AG10803 (cell line): ENCODE results near the gene CELA1.
A peak's percentile ranks its signal among the peaks of the same experiment; 100 is the strongest.

Experiments used
- DNase-seq: peaks from one replicate; pipeline ENCODE4 v3.0.0; 2010; ENCODE audit warnings: low read depth
- H3K4me3 ChIP-seq: 2 replicates; pipeline ENCODE4 v1.5.1; 2011; ENCODE audit warnings: mild to moderate bottlenecking, low read length, control low read depth
- TF ChIP-seq, protein P1 (sequence below): conservative IDR thresholded peaks from 2 replicates; pipeline ENCODE4 v1.5.1; 2011; ENCODE audit warnings: mild to moderate bottlenecking, low read length, control low read depth, inconsistent platforms

Gene CELA1

GRCh38 chr12:51382173-51382572 is 35.7 kb upstream of the CELA1 start:
- no peak for DNase-seq
- TF ChIP-seq, protein P1, sequence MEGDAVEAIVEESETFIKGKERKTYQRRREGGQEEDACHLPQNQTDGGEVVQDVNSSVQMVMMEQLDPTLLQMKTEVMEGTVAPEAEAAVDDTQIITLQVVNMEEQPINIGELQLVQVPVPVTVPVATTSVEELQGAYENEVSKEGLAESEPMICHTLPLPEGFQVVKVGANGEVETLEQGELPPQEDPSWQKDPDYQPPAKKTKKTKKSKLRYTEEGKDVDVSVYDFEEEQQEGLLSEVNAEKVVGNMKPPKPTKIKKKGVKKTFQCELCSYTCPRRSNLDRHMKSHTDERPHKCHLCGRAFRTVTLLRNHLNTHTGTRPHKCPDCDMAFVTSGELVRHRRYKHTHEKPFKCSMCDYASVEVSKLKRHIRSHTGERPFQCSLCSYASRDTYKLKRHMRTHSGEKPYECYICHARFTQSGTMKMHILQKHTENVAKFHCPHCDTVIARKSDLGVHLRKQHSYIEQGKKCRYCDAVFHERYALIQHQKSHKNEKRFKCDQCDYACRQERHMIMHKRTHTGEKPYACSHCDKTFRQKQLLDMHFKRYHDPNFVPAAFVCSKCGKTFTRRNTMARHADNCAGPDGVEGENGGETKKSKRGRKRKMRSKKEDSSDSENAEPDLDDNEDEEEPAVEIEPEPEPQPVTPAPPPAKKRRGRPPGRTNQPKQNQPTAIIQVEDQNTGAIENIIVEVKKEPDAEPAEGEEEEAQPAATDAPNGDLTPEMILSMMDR = no peak
- no peak overlapping the region for H3K4me3 ChIP-seq

DNA sequence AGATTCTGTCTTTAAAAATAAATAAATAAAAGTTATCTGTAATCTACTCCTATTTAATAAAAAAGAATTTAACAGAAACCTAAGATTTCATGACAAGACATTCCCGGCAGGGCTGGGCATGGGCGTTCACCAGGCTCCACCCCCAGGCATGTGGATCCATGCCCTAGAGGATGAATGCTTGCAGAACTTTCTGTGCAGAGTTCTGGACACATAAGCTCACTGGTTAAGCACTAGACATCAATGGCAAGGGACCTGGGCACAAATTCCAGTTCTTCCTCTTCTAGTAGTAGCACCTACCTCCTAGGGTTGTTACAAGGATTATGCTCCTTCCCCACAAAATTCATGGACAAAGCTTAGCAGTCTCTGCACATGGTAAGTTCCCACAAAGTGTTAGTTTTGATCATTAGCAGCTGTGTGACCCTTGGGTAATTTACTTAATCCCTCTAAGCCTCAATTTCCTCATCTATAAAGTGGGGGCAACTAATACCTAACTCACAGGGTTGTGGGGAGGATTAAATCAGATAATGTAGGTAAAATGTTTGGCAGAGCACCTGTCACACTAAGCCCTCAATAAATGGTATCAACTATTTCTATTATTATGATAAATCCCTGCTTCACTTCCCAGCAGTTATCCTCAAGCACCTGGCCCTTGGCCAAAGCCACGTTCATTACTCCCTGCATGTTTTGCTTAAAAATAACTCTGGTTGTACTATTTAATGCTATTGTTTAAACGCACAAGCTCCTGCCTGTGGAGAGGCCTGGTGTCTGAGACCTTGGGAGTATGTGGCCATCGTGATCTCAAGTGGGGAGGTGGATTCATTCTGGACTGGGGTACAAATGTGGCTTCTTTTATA is 35.0 kb upstream of the CELA1 start:
- DNase-seq = peak; percentile 35
- TF ChIP-seq, protein P1 = no peak
- H3K4me3 ChIP-seq = no peak overlapping the region

- DNase-seq = no peak
- TF ChIP-seq, protein P1 = no peak
- no peak overlapping the region for H3K4me3 ChIP-seq
These were observed 33.1 kb upstream of the CELA1 start for GRCh38 chr12:51379571-51379970.

DNA sequence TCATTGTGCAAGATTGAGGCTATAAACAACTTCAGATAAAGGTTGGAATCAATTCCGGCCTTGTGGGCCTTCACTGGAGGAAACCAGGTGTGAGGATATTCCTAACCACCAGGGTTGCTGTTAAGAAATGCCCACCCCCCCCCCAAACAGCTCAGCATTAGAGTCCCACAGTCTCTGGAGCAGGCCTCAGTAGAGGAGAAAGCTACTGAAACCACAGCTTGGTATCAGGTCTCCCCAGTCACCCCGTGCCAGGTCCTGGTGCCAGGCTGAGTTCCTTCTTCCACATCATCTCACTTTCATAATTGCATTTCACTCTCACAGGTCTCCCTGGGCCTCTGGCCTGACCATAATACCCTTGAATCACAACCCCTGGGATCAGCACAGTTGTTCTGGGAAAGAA is 32.3 kb upstream of the CELA1 start:
- no peak overlapping the region for H3K4me3 ChIP-seq
- TF ChIP-seq, protein P1 = no peak
- DNase-seq = no peak

DNA sequence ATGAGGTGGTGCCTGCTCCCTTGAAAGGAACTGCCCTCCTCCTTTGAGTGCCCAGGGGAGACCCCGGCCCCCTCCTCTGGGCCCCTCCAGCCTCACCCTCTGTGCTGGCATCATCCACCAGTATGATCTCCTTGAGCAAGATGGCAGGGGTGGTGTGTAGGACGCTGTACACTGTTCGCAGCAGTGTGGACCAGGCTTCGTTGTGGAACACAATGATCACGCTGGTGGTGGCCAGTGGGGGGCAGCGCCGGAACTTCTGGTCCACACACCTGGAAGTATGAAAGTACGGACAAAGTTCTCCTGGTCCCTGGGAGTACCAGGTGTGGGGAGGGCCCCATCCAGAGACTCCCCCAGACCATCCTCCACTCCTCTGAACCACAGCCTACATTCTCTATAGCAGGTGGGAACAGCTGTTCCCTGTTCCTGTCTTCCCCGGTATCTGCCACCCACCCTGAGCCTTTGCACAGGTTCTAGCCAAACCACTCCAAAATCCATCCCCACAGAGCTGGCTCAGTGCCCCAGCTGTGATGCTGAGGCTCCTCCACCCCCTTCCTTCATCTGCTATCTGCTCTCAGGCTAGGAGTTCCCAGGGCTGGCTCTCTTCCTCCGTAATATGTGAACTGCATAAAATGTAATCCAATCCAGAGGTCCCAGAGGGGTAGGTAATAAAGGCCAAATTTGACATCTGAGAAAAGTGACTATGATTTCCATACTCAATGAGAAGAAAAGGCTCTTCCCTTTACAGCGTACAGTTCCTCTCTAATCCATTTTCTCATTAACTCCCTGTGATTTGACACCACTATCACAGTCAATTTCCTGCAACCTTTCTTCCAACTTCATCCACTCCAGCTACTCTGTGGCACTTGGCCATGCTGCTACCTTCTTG is 30.9 kb upstream of the CELA1 start:
- TF ChIP-seq, protein P1 = no peak
- no peak for DNase-seq
- no peak overlapping the region for H3K4me3 ChIP-seq

- DNase-seq = peak; percentile 26
- TF ChIP-seq, protein P1 = no peak
- H3K4me3 ChIP-seq = no peak overlapping the region
These were observed 28.4 kb upstream of the CELA1 start for GRCh38 chr12:51374856-51375255.
